ENCODE measurements around the gene DRD4. TPM values are rescaled to one million over a fixed set of nuclear protein-coding genes. Genes with fewer than 3 reads are reported as not detected.

The DRD4 gene
- total and polyA plus RNA-seq, 2 donors = 0.09 to 0.82 TPM

DNA sequence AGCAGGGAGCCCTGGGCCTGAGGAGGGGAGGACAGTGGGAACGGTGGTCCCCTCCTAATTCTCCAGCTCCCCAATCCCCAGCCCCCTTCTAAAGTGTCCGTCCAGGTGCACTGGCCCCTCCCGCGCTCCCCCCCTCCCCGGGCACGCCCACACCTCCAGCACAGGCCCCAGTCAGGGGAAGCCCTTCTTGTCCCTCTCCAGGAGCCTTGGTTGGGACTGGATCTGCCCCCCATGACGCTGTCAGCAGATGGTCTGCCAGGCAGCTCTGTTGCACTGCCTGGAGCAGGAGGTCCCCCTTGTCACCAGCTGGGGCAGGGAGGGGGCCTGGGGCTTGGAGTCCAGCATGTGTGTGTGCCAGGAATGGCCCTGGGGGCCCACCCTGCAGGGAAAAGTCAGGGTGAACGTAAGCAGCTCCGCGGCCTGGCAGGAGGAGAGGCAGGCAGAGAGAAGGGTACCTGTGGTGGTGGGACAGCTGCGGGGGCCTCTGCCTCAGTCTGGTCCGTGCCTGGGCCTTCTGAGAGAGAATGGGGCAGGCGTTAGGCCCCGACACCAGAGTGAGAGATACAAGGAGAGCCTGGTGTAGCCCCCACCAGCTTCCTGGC lies 22.9 kb upstream of the DRD4 start:
- Histone ChIP-seq H3K4me3 (ENCODE audit: low read length in 2 of 2) (peak overlapping the region in 1 of 2 donors; percentile 13), H3K9me3 (ENCODE audit: control insufficient read depth in 2 of 2, insufficient read depth in 1 of 2, low read length in 1 of 2) (no peaks in the 10 kb centered on the region), H3K4me1 (ENCODE audit: control insufficient read depth in 2 of 2, insufficient read depth in 2 of 2, low read length in 2 of 2) (peaks cover 9 to 29% of the 10 kb centered on the region in 2 donors), H3K36me3 (ENCODE audit: control insufficient read depth in 2 of 2, insufficient read depth in 2 of 2, low read length in 1 of 2) (peaks cover 55 to 61% of the 10 kb centered on the region in 2 donors), H3K27ac (ENCODE audit: low read depth in 1 of 2, low read length in 1 of 2) (peak overlapping the region; percentile 51 to 68), H3K27me3 (ENCODE audit: control insufficient read depth in 2 of 2, insufficient read depth in 1 of 2, low read length in 1 of 2) (no peaks in the 10 kb centered on the region)
- DNase-seq (ENCODE audit: low read depth in 6 of 9, low spot score in 9 of 9) = no peak
- WGBS = 94% methylated on average over 14 of the region's 14 CpGs

DNA sequence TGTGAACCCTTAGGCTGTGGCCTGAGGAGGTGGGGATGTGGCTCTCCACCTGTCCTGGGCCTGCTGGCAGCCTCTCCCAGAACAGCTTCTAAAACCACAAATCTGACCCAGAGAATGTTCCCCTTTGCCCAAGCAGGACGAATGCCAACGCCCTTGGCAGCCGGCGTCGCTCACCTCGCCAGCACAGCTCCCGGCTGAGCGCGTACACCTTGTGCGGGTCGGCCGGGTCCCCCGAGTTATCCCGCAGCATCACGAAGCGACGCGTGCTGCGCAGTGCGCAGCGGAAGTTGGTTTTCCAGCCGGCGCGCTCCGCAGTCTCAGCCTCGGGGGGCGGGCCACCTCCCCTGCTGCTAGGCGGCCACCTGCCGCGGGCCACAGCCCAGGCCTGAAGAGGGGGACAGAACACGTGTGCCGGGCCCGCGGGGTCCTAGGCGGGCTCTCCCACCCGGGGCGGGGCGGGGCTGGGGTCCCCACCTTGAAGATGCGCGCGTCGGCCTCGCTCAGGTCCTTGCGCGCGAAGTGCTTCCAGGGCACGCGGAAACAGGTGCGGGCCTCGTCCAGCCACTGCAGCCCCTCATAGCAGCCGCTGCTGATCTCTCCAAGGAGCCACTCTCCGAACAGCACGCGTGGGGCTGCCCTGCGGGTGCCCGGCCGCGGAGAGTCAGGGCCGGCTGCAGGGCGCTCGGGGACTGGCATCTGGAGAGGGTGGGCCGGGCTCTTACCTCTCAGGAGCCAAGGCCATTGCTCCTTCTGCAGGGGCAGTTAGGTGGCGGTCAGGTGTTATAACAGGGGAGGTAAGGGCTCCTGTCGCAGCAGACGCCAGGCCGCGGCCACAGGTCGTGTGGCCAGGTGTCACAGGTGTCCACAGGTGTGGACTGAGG lies 22.2 kb upstream of the DRD4 start:
- no peaks in the 10 kb centered on the region for H3K27me3 ChIP-seq (ENCODE audit: control insufficient read depth in 2 of 2, insufficient read depth in 1 of 2, low read length in 1 of 2)
- H3K27ac ChIP-seq (ENCODE audit: low read depth in 1 of 2, low read length in 1 of 2) = peak overlapping the region; percentile 86 to 98
- H3K36me3 ChIP-seq (ENCODE audit: control insufficient read depth in 2 of 2, insufficient read depth in 2 of 2, low read length in 1 of 2) = peaks cover 49 to 53% of the 10 kb centered on the region in 2 donors
- H3K4me1 ChIP-seq (ENCODE audit: control insufficient read depth in 2 of 2, insufficient read depth in 2 of 2, low read length in 2 of 2) = peaks cover 9 to 29% of the 10 kb centered on the region in 2 donors
- DNase-seq (ENCODE audit: low read depth in 6 of 9, low spot score in 9 of 9) = no peak
- peak overlapping the region; percentile 66 to 94 for H3K4me3 ChIP-seq (ENCODE audit: low read length in 2 of 2)
- no peaks in the 10 kb centered on the region for H3K9me3 ChIP-seq (ENCODE audit: control insufficient read depth in 2 of 2, insufficient read depth in 1 of 2, low read length in 1 of 2)
- 80% methylated on average over 68 of the region's 68 CpGs for WGBS

DNA sequence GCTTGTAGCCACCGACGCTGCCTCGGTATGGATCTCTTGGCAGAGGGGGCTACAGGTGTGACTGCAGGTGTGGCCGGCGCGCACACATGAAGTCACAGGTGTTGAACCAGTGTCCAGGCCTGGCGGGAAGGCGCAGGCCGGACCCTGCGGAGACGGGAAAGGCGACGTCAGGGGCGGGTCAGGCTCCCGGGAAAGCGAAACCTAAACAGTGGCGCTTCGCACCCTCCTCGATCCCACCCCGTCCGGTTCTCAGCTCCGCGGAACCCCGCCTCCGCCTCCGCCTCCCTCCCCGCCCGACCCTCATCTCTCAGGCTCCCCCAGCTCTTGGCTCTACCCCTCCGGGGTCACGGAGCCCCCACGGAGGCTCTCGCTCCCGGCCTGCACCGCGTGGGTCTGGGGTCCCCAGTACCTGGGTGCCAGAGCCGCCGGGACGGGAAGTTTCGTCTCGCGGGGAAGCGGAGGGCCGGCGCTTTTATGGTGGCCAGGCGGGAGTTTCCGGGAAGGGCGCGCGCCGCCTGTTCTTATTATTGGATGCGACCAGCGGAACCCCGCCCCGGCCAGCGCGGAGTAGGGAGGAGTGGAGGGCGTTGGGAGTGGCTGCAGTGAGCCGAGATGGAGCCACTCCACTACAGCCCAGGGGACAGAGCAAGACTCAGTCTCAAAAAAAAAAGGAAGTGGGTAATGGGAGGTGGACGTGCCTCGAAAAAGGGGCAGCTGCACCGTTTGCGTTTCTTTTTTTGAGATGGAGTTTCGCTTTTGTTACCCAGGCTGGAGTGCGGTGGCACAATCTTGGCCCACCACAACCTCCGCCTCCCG lies 21.4 kb upstream of the DRD4 start, which contains the start of gene IRF7:
Gene IRF7 (minus strand): TSS at position 447 of the 816 bp plus-strand sequence. CDS start 586 bp downstream, outside the sequence.
- WGBS = 1% methylated on average over 66 of the region's 66 CpGs
- no peaks in the 10 kb centered on the region for H3K9me3 ChIP-seq (ENCODE audit: control insufficient read depth in 2 of 2, insufficient read depth in 1 of 2, low read length in 1 of 2)
- H3K4me1 ChIP-seq (ENCODE audit: control insufficient read depth in 2 of 2, insufficient read depth in 2 of 2, low read length in 2 of 2) = peaks cover 9 to 29% of the 10 kb centered on the region in 2 donors
- peak within 1 kb of the TSS; percentile 86 to 98 for H3K27ac ChIP-seq (ENCODE audit: low read depth in 1 of 2, low read length in 1 of 2)
- peak within 1 kb of the TSS; percentile 66 to 94 for H3K4me3 ChIP-seq (ENCODE audit: low read length in 2 of 2)
- no peaks in the 10 kb centered on the region for H3K27me3 ChIP-seq (ENCODE audit: control insufficient read depth in 2 of 2, insufficient read depth in 1 of 2, low read length in 1 of 2)
- peak in 8 of 9 donors; percentile 41 to 88 (median 70) for DNase-seq (ENCODE audit: low read depth in 6 of 9, low spot score in 9 of 9)
- H3K36me3 ChIP-seq (ENCODE audit: control insufficient read depth in 2 of 2, insufficient read depth in 2 of 2, low read length in 1 of 2) = peaks cover 40 to 45% of the 10 kb centered on the region in 2 donors

DNA sequence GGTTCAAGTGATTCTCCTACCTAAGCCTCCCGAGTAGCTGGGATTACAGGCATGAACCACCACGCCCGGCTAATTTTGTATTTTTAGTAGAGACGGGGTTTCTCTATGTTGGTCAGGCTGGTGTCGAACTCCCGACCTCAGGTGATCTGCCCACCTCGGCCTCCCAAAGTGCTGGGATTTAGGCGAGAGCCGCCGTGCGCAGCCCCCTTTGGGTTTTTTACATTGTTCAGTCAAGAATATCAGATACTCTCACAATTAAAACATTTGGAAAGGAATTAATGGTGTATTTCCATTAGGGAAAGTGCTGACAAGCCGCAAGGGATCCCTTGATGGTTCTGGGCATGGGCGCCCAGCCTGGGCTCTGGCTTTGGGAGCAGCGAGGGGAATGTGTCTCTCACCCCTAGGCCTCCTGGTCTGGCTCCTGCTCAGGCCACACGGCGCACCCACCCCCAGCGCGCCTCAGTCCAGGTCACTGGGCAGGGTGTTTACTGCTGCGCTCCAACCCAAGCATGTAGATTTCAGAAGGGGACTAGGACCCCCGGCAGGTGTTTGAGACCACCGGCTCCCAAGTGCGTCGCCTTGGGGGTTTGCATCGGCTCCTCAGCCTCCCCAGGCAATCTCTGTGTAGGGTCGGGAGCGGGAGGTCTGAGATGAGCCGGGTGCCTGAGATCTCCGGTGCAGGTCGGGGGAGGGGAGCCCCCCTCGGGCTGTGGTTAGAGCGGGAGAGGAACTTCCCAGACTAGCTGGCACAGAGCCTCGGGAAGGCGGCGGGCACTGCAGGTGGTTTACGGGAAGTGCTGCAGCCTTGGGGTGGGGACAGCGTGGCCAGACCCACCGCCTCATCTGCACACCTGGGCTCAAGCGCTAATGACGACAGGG lies 20.5 kb upstream of the DRD4 start:
- DNase-seq (ENCODE audit: low read depth in 6 of 9, low spot score in 9 of 9) = no peak
- H3K27ac ChIP-seq (ENCODE audit: low read depth in 1 of 2, low read length in 1 of 2) = peak overlapping the region; percentile 86 to 98
- peaks cover 32 to 37% of the 10 kb centered on the region in 2 donors for H3K36me3 ChIP-seq (ENCODE audit: control insufficient read depth in 2 of 2, insufficient read depth in 2 of 2, low read length in 1 of 2)
- no peaks in the 10 kb centered on the region for H3K27me3 ChIP-seq (ENCODE audit: control insufficient read depth in 2 of 2, insufficient read depth in 1 of 2, low read length in 1 of 2)
- 59% methylated on average over 39 of the region's 39 CpGs for WGBS
- H3K4me3 ChIP-seq (ENCODE audit: low read length in 2 of 2) = peak overlapping the region; percentile 66 to 94
- peaks cover 9 to 29% of the 10 kb centered on the region in 2 donors for H3K4me1 ChIP-seq (ENCODE audit: control insufficient read depth in 2 of 2, insufficient read depth in 2 of 2, low read length in 2 of 2)
- H3K9me3 ChIP-seq (ENCODE audit: control insufficient read depth in 2 of 2, insufficient read depth in 1 of 2, low read length in 1 of 2) = no peaks in the 10 kb centered on the region

DNA sequence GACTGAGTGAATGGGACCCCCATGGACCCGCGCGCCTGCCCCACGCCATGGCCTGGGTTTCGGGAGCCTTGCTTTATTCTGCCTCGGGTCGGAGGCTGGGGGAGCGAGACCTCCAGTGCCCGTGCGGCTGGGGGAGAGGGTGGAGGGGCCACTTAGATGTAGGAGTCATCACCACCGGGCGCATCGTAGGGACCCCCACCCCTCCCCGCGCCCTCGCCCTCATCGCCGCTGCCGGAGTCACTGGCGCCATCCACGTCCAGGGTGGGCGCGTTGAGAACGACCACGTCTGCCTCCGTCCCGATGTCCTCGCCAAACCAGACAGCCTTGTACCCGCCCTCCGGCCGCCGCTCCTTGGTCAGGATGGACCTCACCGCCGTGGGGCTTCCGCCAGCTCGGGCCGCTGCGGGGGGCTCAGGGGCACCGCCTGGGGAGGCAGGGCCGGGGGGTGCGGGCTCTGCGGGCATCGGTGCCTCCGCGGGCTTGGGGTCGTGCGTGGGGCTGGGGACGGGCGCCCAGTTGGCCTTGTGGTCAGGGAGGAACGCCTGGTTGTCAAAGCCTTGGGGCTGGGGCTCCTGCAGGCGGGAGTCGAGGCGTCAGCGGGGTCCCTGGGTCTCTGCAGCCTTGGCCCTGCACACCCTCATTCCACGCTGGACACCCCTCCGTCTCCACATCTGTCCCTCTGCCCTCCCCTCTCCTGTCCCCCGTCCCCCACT lies 19.7 kb upstream of the DRD4 start:
- Histone ChIP-seq H3K27me3 (ENCODE audit: control insufficient read depth in 2 of 2, insufficient read depth in 1 of 2, low read length in 1 of 2) (no peaks in the 10 kb centered on the region), H3K9me3 (ENCODE audit: control insufficient read depth in 2 of 2, insufficient read depth in 1 of 2, low read length in 1 of 2) (no peaks in the 10 kb centered on the region), H3K36me3 (ENCODE audit: control insufficient read depth in 2 of 2, insufficient read depth in 2 of 2, low read length in 1 of 2) (peaks cover 25 to 29% of the 10 kb centered on the region in 2 donors), H3K4me3 (ENCODE audit: low read length in 2 of 2) (no peak overlapping the region), H3K4me1 (ENCODE audit: control insufficient read depth in 2 of 2, insufficient read depth in 2 of 2, low read length in 2 of 2) (peaks cover 9 to 29% of the 10 kb centered on the region in 2 donors), H3K27ac (ENCODE audit: low read depth in 1 of 2, low read length in 1 of 2) (no peak overlapping the region)
- 94% methylated on average over 57 of the region's 57 CpGs for WGBS
- DNase-seq (ENCODE audit: low read depth in 6 of 9, low spot score in 9 of 9) = no peak

DNA sequence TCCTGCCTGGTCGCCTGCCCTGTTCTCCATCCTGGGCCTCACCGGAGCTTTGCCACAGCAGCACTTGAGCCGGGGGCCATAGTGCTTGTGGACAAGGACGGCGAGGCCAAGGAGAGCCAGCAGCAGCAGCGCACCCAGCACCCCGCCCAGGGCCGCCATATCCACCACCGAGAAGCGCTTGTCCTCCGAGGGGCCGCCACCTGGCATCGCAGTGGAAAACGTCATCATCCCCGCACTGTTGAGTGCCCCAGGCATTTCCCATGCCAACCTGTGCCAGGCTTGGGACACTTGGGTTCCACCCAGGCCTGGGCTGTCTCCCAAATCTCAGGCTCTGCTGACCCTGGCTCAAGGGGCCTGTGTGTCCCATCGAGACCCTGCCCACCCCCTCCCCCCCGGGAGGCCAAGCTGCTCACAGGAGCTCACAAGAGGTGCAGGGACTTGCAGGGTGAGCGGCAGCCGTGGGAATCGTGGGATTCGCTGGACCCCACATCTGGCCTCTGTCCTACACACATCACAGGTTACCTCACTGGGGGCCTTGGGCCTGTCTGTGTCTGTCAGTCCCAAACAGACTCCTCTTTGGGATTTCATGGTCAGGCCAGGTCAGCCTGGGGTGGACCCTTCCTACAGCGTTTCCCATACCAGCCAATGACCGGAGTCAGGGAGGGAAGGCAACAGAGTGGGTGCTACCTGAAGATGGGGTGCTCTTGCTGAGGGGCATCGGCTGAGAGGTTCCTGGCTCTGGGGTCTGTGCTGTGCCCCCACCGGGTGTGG lies 19.0 kb upstream of the DRD4 start:
- no peak overlapping the region for H3K27ac ChIP-seq (ENCODE audit: low read depth in 1 of 2, low read length in 1 of 2)
- WGBS = 95% methylated on average over 25 of the region's 25 CpGs
- no peak for DNase-seq (ENCODE audit: low read depth in 6 of 9, low spot score in 9 of 9)
- peaks cover 18 to 21% of the 10 kb centered on the region in 2 donors for H3K36me3 ChIP-seq (ENCODE audit: control insufficient read depth in 2 of 2, insufficient read depth in 2 of 2, low read length in 1 of 2)
- no peaks in the 10 kb centered on the region for H3K9me3 ChIP-seq (ENCODE audit: control insufficient read depth in 2 of 2, insufficient read depth in 1 of 2, low read length in 1 of 2)
- H3K4me3 ChIP-seq (ENCODE audit: low read length in 2 of 2) = no peak overlapping the region
- H3K27me3 ChIP-seq (ENCODE audit: control insufficient read depth in 2 of 2, insufficient read depth in 1 of 2, low read length in 1 of 2) = no peaks in the 10 kb centered on the region
- peaks cover 9 to 29% of the 10 kb centered on the region in 2 donors for H3K4me1 ChIP-seq (ENCODE audit: control insufficient read depth in 2 of 2, insufficient read depth in 2 of 2, low read length in 2 of 2)

DNA sequence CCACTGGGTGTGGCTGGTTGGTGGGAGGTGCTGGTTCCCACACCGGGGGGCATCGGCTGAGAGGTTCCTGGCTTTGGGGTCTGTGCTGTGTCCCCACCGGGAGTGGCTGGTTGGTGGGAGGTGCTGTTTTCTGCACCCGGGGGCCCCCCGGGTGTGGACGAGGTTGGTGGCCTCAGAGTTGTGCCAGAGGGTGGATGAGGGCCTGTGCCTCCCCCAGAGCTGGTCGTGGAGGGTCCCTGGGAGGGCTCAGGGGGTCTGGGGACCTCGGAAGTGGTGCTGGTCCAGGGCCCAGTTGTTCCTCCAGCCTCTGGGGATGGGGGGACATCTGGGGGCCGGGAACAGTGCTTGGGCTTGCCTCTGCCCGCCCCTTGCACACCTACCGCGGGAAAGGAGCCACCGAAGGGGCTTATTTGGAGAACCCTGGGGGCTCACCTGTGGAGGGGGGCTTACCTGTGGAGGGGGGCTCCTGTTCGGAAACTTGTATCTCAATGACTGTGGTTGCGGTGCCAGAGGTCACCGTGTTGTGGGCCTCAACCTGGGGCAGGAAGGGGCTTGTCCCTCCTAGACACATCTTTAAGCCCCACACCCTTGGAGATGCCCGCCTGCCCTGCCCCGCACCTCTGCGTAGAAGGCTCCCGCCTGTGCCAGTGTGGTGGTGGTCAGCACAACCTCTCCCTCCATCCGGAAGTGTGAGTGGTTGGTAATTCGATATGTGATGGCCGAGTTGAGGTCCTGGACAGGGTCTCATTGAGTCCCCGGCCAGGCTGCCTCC lies 18.0 kb upstream of the DRD4 start:
- Histone ChIP-seq H3K27ac (ENCODE audit: low read depth in 1 of 2, low read length in 1 of 2) (no peak overlapping the region), H3K36me3 (ENCODE audit: control insufficient read depth in 2 of 2, insufficient read depth in 2 of 2, low read length in 1 of 2) (peaks cover 10 to 17% of the 10 kb centered on the region in 2 donors), H3K4me3 (ENCODE audit: low read length in 2 of 2) (no peak overlapping the region), H3K27me3 (ENCODE audit: control insufficient read depth in 2 of 2, insufficient read depth in 1 of 2, low read length in 1 of 2) (no peaks in the 10 kb centered on the region), H3K9me3 (ENCODE audit: control insufficient read depth in 2 of 2, insufficient read depth in 1 of 2, low read length in 1 of 2) (no peaks in the 10 kb centered on the region), H3K4me1 (ENCODE audit: control insufficient read depth in 2 of 2, insufficient read depth in 2 of 2, low read length in 2 of 2) (peaks cover 9 to 24% of the 10 kb centered on the region in 2 donors)
- WGBS = 98% methylated on average over 24 of the region's 24 CpGs
- no peak for DNase-seq (ENCODE audit: low read depth in 6 of 9, low spot score in 9 of 9)
